Limb (tissue), 2 donors: ENCODE measurements around the gene SKAP1.
"Not testable (repeated sequence)": the region's sequence is repeated elsewhere in the genome, so short reads cannot be mapped to it uniquely, and the experiment has no call there.

Experiments
- DNase-seq, 2 donors: peaks; one replicate each; pipeline ENCODE4 v3.0.0-alpha.2; 2016; ENCODE audit errors: extremely low spot score in 2 of 2

The SKAP1 gene

DNA sequence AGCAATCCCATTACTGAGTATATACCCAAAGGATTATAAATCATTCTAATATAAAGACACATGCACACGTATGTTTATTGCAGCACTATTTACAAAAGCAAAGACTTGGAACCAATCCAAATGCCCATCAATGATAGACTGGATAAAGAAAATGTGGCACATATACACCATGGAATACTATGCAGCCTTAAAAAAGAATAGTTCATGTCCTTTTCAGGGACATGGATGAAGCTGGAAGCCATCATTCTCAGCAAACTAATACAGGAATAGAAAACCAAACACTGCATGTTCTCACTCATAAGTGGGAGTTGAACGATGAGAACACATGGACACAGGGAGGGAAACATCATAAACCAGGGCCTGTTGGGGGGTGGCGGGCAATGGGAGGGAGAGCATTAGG lies 19.3 kb upstream of the SKAP1 start:
- not testable (repeated sequence) for DNase-seq

GRCh38 chr17:48445248-48445620 lies 15.2 kb upstream of the SKAP1 start:
- no peak for DNase-seq

- no peak for DNase-seq
Observed at GRCh38 chr17:48444516-48445247, 14.7 kb upstream of the SKAP1 start.

DNA sequence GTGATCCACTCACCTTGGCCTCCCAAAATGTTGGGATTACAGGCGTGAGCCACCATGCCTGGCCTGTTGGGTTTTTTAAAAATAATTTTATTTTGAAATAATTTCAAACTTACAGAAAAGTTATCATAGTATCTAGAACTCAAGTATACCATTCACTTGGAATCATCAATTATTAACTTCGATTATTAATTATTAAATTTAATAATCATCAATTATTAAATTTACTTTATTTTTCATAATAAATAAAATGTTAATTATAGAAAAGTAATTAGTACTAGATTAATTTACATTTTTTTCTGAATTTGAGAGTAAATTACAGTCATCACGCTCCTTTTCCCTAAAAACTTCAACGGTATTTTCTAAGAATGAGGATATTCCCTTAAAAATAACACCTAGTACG lies 13.7 kb upstream of the SKAP1 start:
- no peak for DNase-seq

DNA sequence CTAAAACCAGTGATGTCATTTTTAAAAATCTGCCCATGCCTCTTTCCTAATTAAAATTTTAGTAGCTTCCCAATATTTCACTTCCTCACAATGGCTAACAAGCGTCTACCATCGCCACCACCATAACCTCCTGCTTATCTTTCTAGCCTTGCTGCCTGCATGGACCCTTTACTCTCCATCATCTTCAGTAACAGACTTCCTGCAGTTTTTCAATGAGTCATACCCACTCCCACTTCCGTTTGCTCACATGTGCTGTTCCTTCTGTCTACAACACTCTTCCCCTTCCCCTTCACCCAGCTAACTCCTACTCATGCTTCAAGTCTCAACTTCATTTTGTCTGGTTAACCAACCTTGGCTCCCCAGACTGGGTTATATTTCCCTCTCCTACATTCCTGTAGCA lies 12.8 kb upstream of the SKAP1 start:
- no peak for DNase-seq

DNA sequence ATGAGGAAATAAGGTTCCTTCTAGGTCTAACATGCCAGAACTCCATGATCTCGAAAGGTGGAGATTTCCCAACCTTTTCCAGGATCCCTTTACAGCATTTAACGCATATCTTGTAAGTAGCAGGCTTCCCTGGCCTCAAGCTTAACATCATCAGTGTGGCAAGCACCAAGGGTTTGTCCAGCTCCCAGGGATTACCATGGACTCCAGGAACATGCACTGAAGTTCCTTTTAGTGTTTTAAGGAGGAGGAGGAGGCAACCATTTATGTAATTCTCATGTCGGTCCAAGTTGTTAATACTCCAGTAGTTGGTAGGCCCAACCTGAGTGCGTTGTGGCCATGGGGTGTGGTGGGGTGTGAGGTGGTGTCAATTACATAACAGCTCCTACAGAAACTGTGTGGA lies 11.8 kb upstream of the SKAP1 start:
- DNase-seq: no peak

- no peak for DNase-seq
Observed at GRCh38 chr17:48441231-48441711, 11.3 kb upstream of the SKAP1 start.

DNA sequence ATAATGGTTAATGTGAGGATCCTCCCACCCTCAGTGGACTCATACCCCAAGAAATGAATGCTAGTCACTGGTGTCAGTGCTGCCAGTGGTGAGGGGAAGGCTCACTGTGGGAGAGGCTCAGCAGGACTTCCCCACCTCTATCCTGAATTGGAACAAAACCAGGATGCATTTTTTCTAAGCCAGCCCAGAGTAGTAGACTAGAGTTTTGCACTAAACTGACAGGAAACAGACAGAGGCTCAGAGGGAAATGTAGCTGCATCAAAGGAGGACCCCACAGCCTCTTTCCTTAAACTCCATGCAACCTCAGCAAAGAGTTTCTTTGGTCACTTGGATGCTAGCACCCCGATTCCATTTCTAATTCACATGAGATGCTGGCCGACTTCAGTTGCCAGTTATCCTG lies 10.7 kb upstream of the SKAP1 start:
- DNase-seq: no peak

GRCh38 chr17:48439875-48440505 lies 10.0 kb upstream of the SKAP1 start:
- DNase-seq: no peak

DNA sequence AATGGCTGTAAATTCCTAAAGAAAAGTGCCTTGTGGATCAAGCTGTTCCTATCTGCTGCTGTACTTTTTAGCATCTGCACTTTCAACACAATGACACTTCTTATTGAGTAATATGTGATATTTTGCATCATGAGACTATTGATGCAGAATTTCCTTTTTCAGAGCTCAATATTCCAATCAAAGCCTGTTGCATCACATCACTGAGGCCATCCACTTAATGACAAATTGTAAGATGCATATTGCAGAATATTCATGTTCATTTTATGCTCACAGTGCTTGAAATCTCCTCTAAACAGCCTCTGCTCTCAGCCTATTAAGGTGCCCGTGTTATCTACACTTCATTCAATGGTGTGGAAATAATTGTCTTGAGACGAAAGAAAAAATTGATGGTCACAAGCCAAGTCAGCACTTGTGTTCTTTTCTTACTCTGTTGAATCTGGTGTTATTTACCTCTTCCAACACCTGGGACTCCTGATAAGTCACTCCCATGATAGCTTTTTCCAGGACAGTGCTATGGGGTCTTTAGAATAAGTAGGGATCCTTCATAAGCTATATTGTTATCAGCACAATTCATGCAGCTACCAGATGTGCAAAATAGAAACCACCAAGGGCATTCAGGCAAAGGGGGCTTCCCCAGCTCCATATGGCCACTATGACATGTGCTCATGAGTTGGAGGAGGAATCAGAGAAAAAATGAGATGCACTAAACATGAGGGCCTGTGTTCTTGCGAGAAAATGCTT lies 9.3 kb upstream of the SKAP1 start:
- no peak for DNase-seq

- DNase-seq: no peak
Observed at GRCh38 chr17:48438516-48439061, 8.6 kb upstream of the SKAP1 start.

DNA sequence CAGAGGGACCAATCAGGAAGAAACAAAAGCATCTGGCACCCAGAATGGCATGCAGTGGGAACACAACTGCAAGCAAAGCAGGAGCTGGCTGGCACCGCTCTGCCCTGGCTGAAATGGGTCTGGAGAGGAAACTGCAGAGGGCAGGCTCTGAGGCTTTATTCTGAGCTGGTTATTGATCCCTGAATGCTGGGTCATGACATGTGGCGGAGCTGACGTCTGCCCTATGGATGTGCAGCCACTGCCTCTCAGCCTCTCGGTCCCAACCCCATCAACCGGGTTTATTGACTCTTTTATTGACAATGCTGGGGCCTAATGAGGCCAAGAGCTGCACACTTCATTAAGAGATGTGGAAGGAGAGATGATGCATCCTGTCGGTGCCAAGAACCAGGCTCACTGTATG lies 3.9 kb upstream of the SKAP1 start:
- no peak for DNase-seq

GRCh38 chr17:48432820-48433775 lies 3.1 kb upstream of the SKAP1 start:
- DNase-seq: no peak

DNA sequence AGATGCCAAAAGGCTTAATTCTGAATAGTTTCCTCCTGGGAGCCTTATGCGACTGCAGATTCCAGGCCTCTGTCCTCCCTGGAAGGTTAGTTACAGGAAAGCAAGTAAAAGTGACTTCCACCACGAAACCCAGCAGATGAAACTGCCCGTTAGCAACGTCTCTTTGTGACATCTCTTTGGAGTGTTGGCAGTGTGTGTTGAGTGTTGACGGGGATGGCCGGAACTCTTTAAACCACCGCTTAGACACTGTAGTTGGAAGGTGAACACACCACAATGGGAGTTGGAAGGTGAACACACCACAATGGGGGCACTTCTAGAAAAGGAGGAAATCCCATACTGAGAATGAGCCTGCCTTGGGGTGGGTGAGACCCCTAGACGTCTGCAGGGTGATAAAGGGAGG lies 858 bp downstream of the SKAP1 start:
- no peak for DNase-seq

DNA sequence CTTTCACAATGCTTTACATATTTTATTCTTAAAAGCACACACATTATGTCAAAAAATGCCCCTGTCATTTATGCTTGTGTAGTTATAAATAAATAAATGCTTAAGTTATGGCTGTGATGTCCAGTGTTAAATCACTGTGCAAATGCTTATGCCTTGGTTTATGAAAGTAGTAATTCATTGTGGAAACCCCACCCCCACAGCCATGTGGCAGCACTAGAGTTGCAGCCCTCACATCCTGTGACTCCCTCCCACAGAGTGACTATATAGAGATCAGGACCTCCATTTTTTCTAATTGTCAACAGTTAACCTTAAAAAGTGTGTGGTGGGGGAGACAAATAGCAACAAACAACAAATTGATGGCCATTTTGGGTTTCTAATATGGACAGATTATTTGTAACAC lies 2.4 kb downstream of the SKAP1 start:
- DNase-seq: no peak

- DNase-seq: no peak
Observed at GRCh38 chr17:48426761-48427500, 3.1 kb downstream of the SKAP1 start.

DNA sequence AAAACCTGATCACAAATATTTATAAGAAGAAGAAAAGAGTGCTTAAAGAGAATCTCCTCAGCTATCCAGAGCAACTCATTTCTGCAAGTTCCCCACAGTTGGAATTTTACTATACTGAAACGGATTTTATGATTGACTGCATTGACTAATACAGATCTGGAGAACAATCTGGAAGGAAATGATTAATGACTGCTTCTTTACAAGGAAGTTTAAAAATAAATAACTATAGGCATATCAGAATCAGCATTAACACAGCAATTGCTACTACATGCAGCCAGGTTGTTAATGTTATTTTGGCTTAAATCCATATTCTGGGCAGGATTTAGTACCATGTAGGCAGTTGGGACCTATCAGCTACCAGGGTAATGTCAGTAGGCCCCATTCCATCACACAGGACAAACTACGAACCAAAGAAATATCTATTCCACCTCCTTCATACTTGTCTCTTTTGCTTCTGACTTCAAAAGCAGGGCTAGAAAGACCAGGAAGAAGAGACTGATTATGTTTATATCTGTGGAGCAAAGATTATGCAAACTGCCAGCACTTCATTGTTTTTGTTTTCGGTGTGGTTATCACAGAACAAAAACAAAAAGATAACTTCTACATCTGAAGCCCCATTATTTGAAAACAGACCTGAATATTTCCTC lies 3.9 kb downstream of the SKAP1 start:
- no peak for DNase-seq

DNA sequence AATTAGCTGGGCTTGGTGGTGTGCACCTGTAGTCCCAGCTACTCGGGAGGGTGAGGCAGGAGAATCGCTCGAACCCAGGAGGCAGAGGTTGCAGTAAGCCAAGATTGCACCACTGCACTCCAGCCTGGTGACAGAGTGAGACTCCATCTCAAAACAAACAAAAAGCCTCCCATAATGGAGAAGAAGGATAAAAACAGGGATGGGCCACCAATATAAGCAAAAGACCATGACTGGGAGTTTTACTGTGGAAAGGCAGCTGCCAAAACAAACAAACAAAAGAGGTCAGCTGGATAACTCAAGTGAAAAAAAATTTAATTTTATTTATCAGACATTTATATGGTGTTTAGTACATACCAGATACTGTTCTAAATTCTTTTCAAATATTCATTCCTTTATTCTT lies 8.0 kb downstream of the SKAP1 start:
- not testable (repeated sequence) for DNase-seq

DNA sequence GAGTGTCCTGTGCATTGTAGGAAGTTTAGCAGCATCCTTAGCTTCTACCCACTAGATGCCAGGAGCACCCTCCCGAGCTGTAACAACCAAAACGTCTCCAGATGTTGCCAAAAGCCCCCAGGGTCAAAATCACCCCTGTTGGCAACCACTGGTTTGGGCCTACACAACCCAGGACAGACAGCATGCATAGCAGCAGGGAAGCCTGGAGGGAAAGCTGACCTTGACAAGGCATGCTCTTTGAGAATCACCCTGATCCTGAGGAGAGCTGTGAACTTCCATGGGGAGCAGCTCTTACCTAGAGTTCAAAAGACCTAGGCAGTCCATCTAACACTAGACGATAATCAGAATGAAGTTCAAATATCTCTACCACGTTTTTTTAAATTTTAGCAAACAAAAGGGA lies 9.2 kb downstream of the SKAP1 start:
- DNase-seq: no peak

- no peak for DNase-seq
Observed at GRCh38 chr17:48416971-48417370, 13.0 kb downstream of the SKAP1 start.
